ENCODE measurements around the gene SPG7.

The SPG7 gene

DNA sequence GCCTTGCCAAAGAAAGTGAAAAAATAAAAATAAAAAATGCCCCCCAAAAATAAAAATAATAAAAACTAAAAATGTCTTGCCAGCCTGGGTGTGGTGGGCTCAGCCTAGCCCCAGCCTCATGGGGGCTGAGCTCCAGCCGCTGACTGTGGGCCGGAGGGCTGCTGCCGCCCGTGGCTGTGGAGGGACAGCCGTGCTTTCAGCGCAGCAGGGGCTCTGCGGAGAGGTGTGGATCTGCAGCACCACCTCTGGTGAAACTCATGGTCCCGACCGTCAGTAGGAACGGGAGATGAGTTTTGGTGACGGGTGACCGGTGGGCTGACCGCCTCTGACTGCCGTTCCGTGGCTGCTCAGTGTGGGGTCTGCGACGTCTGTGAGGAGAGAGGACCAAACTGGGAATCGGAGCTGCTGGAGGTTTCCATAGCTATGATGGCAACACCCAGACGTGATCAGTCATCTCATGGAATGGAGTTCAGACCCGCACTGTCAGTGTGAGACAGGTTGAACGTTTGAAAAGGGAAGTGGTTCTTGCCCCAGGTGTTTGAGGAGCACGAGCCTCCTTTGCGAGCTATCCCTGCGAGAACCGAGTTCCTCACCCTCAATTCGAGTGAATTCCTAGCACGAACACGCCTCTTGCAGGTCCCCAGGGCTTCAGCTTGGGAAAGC, 40.3 kb downstream of the SPG7 start:
- DNase-seq = no peak

GRCh38 chr16:89549007-89549700, 41.0 kb downstream of the SPG7 start:
- no peak for DNase-seq

- DNase-seq = no peak
Measured at GRCh38 chr16:89550421-89551007, 42.3 kb downstream of the SPG7 start.

DNA sequence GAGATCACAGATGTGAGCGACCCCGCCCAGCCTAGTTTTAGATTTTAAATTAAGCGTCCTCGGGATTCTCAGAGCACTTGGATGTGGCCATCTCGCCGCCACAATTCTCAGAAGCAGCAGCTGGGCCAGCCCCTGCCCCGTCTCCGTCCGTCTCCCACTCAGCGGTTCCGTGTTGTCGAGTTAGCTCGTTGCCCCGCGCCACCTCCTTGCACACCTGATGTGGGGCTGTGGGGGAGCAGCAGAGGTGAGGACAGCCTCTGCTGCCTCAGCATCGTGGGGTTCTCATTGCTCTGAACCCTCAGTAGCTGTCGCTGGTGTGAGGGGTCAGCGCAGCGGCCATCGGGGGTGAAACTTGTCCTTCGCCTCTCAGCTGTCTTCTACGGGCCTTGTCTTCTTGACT, 44.1 kb downstream of the SPG7 start:
- DNase-seq = no peak

GRCh38 chr16:89552913-89553312, 44.7 kb downstream of the SPG7 start:
- DNase-seq = no peak

DNA sequence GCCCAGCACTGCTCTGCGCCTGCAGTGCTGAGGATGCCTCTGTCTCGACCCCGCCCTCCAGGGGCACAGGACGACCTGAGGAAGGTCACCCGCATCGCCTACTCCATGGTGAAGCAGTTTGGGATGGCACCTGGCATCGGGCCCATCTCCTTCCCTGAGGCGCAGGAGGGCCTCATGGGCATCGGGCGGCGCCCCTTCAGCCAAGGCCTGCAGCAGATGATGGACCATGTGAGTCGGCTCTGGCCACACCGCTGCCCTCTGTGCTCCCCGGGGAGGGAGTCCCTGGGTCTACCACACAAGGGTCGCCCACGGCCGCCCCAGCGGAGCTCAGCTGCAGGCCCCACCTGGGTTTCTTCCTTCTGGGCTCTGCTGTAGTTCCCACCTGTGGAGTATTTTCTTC, 45.5 kb downstream of the SPG7 start:
- DNase-seq = no peak

DNA sequence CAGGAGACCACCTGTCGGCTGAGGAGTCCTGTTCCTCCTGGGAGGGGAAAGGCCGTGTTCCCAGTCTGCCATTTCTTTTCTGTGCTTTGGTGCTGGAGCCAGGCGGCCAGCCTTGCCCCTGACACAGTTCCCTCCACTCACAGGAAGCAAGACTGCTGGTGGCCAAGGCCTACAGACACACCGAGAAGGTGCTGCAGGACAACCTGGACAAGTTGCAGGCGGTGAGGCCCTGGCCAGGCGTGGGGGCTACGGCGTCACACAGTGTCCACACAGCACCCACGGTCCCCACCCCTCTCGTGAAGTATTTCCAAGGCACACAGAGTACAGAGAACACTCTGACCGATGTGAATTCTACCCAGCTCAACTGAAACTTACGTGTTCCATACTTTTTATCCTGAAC, 46.1 kb downstream of the SPG7 start:
- DNase-seq = no peak

GRCh38 chr16:89555265-89555664, 47.1 kb downstream of the SPG7 start:
- DNase-seq = no peak

GRCh38 chr16:89555780-89556179, 47.6 kb downstream of the SPG7 start:
- DNase-seq = no peak

- peak; percentile 58 to 70 for DNase-seq
Measured at GRCh38 chr16:89556750-89557689, 48.8 kb downstream of the SPG7 start.

DNA sequence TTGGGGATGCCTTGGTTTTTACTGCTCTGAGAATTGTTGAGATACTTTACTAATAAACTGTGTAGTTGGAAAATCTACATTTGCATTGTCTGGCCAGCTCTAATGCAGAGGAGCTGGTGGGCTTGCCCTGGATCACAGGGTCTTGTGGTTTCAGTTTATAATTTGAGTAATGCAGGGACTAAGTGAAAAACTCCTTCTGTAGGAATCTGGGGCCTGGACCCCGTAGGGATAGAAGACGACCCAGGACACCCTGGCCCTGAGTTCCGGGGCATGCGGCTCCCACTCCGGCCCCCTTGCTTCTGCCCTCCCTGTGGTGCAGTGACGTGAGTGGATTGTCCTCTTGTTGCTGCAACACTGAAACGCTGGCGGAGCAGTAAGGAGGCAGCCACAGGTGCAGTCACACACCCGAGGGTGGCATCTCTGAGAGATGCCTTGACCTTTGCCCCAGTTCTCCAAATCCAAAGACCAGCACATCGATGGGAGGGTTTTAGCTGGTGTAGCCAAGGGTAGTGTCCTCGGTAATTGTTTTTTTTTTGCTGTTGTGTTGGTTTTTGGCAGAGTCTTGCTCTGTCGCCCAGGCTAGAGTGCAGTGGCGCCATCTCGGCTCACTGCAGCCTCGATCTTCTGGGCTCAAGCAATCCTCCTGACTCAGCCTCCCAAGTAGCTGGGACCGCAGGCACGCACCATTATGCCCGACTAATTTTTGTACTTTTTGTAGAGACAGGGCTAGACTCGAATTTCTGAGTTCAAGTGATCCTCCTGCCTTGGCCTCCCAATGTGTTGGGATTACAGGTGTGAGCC, 49.7 kb downstream of the SPG7 start:
- DNase-seq = no peak

DNA sequence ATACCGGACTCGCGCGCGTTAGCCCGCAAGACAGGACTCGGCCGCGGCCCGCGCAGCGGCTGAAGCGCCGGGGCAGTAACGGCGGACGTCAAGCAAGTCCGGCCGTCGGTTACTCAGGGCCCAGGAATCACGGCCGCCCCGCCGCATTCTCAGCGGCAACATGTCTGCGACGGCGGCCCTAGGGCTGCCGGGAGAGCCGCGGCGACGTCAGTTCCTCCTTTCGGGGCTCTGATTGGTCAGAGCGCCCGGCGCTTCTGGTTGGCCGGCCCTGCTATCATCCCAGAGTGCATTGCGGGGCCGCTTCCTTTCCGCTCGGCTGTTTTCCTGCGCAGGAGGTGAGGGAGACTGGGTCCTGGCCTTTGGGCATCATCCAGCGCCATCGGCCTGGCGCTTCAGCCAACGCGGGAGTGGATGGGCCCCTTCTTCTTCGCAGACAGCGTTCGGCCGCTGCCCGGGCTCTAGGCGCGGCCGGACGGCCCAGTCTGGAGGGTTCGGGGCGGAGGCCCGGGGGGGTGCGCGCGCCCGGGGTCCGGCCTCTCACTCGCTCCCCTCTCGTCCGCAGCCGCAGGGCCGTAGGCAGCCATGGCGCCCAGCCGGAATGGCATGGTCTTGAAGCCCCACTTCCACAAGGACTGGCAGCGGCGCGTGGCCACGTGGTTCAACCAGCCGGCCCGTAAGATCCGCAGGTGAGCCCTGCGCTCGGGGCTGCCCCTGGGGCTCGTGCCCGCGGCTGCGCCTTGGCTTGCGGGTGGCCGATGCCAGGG, 52.4 kb downstream of the SPG7 start, which contains the start of gene RPL13:
Gene RPL13, plus strand, starts transcription at position 305 of the 764 bp plus-strand sequence. Its CDS starts 278 bp downstream, at position 583.
- DNase-seq = peak; percentile 86 to 92

DNA sequence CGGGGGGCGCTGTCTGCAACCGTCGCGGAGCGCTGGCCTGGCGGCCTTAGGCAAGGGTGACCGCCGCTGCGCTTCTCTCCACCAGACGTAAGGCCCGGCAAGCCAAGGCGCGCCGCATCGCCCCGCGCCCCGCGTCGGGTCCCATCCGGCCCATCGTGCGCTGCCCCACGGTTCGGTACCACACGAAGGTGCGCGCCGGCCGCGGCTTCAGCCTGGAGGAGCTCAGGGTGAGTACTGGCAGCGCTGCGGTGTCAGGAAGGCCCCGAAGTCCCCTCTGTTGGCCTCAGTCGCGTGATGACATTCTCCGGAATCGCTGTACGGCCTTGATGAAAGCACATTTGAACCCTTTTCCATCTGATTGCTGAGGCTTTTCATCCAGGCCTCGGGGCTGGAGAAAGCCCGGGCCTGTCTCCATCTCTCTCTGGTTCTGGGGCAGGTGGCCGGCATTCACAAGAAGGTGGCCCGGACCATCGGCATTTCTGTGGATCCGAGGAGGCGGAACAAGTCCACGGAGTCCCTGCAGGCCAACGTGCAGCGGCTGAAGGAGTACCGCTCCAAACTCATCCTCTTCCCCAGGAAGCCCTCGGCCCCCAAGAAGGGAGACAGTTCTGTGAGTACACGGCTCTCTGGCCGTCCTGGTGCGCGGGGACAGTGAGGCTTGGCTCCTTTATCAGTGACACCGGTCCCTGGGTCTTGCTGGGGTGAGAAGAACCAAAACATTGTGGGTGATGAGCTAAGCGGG, 53.1 kb downstream of the SPG7 start:
- DNase-seq = no peak

GRCh38 chr16:89561884-89562599, 53.8 kb downstream of the SPG7 start:
- no peak for DNase-seq

DNA sequence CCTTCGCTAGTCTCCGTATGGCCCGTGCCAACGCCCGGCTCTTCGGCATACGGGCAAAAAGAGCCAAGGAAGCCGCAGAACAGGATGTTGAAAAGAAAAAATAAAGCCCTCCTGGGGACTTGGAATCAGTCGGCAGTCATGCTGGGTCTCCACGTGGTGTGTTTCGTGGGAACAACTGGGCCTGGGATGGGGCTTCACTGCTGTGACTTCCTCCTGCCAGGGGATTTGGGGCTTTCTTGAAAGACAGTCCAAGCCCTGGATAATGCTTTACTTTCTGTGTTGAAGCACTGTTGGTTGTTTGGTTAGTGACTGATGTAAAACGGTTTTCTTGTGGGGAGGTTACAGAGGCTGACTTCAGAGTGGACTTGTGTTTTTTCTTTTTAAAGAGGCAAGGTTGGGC, 54.7 kb downstream of the SPG7 start:
- no peak for DNase-seq

DNA sequence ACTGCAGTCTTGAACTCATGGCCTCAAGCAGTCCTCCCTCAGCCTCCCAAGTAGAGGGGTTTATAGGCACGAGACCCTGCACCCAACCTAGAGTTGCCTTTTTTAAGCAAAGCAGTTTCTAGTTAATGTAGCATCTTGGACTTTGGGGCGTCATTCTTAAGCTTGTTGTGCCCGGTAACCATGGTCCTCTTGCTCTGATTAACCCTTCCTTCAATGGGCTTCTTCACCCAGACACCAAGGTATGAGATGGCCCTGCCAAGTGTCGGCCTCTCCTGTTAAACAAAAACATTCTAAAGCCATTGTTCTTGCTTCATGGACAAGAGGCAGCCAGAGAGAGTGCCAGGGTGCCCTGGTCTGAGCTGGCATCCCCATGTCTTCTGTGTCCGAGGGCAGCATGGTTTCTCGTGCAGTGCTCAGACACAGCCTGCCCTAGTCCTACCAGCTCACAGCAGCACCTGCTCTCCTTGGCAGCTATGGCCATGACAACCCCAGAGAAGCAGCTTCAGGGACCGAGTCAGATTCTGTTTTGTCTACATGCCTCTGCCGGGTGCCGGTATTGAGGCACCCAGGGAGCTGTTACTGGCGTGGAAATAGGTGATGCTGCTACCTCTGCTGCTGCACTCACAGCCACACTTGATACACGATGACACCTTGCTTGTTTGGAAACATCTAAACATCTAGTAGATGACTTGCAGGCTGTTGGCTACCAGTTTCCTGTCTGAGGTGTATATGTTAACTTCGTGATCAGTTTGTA, 55.6 kb downstream of the SPG7 start:
- no peak for DNase-seq

DNA sequence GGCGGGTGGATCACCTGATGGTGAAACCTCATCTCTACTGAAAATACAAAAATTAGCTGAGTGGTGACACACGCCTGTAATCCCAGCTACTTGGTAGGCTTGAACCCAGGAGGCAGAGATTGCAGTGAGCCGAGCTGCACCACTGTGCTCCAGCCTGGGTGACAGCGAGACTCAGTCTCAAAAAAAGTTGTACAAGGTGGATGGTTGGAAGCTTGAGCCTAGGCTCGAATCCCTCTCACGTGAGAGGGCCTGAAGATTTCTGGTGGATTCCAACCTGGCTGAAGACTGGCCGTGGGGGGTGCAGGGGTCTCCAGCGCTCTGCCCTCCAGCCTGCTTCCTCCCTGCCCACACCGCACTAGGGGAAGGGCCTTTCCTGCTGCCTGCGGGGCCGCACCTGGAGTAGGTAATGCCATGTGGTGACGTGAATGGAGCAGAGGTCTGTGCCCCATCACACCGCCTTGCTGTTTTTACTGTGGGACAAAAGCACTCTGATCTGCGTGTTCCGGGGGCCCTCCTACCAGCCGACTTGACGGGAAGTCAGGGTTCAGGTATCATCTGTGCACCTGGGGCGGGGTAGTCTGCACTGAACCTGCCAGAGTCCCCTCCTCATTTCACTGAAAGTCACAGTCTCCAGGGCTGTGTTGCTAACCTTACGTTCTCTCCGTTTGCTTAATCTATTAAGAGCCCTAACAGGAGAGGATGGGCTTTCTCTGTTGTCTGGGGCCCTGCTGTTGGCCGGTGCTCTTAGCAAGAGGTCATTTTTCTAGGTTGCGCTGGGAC, 56.5 kb downstream of the SPG7 start:
- no peak for DNase-seq

DNA sequence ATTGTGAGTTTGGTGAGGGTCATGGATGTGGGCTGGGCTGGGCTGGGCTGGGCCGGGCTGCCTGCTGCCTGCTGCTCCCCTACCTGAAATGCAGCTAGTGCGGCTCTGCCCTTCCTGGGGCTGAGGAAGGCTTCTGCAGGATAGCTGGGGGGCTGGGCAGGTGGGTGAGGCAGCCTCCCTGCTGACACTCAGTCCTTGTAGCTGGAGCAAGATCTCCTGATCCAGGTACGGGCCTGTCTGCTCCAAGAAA, 57.0 kb downstream of the SPG7 start:
- DNase-seq = no peak
